CD14-positive monocyte (primary cell): ENCODE measurements around the gene RMRP. TPM values are rescaled to one million over a fixed set of nuclear protein-coding genes. Genes with fewer than 3 reads are reported as not detected.

Experiments
- DNase-seq, 3 donors: peaks; one replicate each; pipeline ENCODE4 v3.0.0-alpha.2; 2011 to 2022
- H2AFZ ChIP-seq: 2 replicates; pipeline ENCODE4 v1.6.0; 2012; ENCODE audit warnings: mild to moderate bottlenecking, low read depth, low read length, inconsistent platforms; ENCODE audit not compliant: insufficient read depth, poor library complexity, severe bottlenecking
- H3K27ac ChIP-seq, 2 donors: 1 replicate in 1 of 2; 2 replicates in 1 of 2; pipeline ENCODE4 v1.5.1; 2012 to 2013; ENCODE audit warnings: low read length in 2 of 2, control low read depth in 1 of 2, inconsistent platforms in 1 of 2, low read depth in 1 of 2, mild to moderate bottlenecking in 1 of 2
- H3K27me3 ChIP-seq, 2 donors: one replicate each; pipeline versions ENCODE4 v1.6.0 to v1.6.1; 2011 to 2013; ENCODE audit warnings: low read length in 2 of 2; ENCODE audit not compliant: control insufficient read depth in 2 of 2, insufficient read depth in 2 of 2
- H3K36me3 ChIP-seq, 2 donors: replicated peaks in 1 of 2; 1 replicate in 1 of 2; 2 replicates in 1 of 2; pipeline versions ENCODE4 v1.5.1 to v1.6.1; 2012 to 2013; ENCODE audit warnings: low read length in 2 of 2, control low read depth in 1 of 2, inconsistent platforms in 1 of 2, mild to moderate bottlenecking in 1 of 2; ENCODE audit not compliant: insufficient read depth in 2 of 2, control insufficient read depth in 1 of 2
- H3K4me1 ChIP-seq, 2 donors: 1 replicate in 1 of 2; 2 replicates in 1 of 2; pipeline versions ENCODE4 v1.5.1 to v1.6.1; 2012 to 2013; ENCODE audit warnings: low read length in 2 of 2, control low read depth in 1 of 2, inconsistent platforms in 1 of 2, mild to moderate bottlenecking in 1 of 2, moderate library complexity in 1 of 2; ENCODE audit not compliant: insufficient read depth in 2 of 2, control insufficient read depth in 1 of 2
- H3K4me2 ChIP-seq: replicated peaks from 2 replicates; pipeline ENCODE3; 2012; ENCODE audit warnings: low read length, moderate library complexity, mild to moderate bottlenecking; ENCODE audit not compliant: poor library complexity, severe bottlenecking; ENCODE audit errors: extremely low read depth
- H3K4me3 ChIP-seq, 3 experiments: fragments of 200-600 bp in 1 of 3; sonication (generic) in 1 of 3; replicated peaks in 1 of 3; 1 replicate in 2 of 3; 2 replicates in 1 of 3; pipeline ENCODE4 v1.5.1; 2011 to 2013; ENCODE audit warnings: low read length in 3 of 3, mild to moderate bottlenecking in 3 of 3, control low read depth in 2 of 3, low read depth in 2 of 3, inconsistent platforms in 1 of 3, moderate library complexity in 1 of 3
- H3K79me2 ChIP-seq: 2 replicates; pipeline ENCODE4 v1.6.0; 2012; ENCODE audit warnings: mild to moderate bottlenecking, control low read depth, inconsistent platforms, low read length, moderate library complexity; ENCODE audit not compliant: insufficient read depth
- H3K9ac ChIP-seq: 2 replicates; pipeline ENCODE4 v1.6.0; 2017; ENCODE audit warnings: low read length, mild to moderate bottlenecking; ENCODE audit not compliant: insufficient read depth, poor library complexity, severe bottlenecking
- H3K9me3 ChIP-seq, 2 donors: replicated peaks in 1 of 2; 1 replicate in 1 of 2; 2 replicates in 1 of 2; pipeline versions ENCODE4 v1.5.1 to v1.6.1; 2012 to 2013; ENCODE audit warnings: low read length in 2 of 2, control low read depth in 1 of 2; ENCODE audit not compliant: control insufficient read depth in 1 of 2, insufficient read depth in 1 of 2
- H4K20me1 ChIP-seq: 2 replicates; pipeline ENCODE4 v1.6.0; 2012; ENCODE audit warnings: mild to moderate bottlenecking, low read length, control low read depth, moderate library complexity; ENCODE audit not compliant: insufficient read depth
- H3K27ac Mint-ChIP-seq, 7 donors: one replicate each; pipeline ENCODE4 v1.8.0; 2020; ENCODE audit warnings: mild to moderate bottlenecking in 7 of 7, mixed read lengths in 7 of 7, moderate library complexity in 6 of 7, inconsistent platforms in 2 of 7
- H3K27me3 Mint-ChIP-seq, 3 donors: one replicate each; pipeline ENCODE4 v1.8.0; 2021 to 2022; ENCODE audit warnings: low read depth in 3 of 3, mild to moderate bottlenecking in 3 of 3, mixed read lengths in 3 of 3, moderate library complexity in 3 of 3, inconsistent platforms in 1 of 3
- H3K36me3 Mint-ChIP-seq, 2 donors: one replicate each; pipeline ENCODE4 v1.8.0; 2020; ENCODE audit warnings: mixed read lengths in 2 of 2, inconsistent platforms in 1 of 2, mild to moderate bottlenecking in 1 of 2
- H3K4me1 Mint-ChIP-seq: one replicate; pipeline ENCODE4 v1.8.0; 2020; ENCODE audit warnings: mild to moderate bottlenecking, mixed read lengths
- H3K4me3 Mint-ChIP-seq, 2 donors: one replicate each; pipeline ENCODE4 v1.8.0; 2020; ENCODE audit warnings: mild to moderate bottlenecking in 2 of 2, mixed read lengths in 2 of 2, moderate library complexity in 1 of 2
- H3K9me3 Mint-ChIP-seq, 7 donors: one replicate each; pipeline ENCODE4 v1.8.0; 2020 to 2022; ENCODE audit warnings: mixed read lengths in 7 of 7, mild to moderate bottlenecking in 6 of 7, moderate library complexity in 6 of 7, inconsistent platforms in 2 of 7
- WGBS: methylation state at CpG from one replicate; pipeline ENCODE4 v1.1.5; 2013; ENCODE audit warnings: missing lambda C conversion rate; ENCODE audit not compliant: insufficient coverage; 5-methylcytosine and 5-hydroxymethylcytosine counted together
- intact Hi-C, 2 donors: fragments of 100-400 bp; cut with micrococcal nuclease; formaldehyde crosslinking; loops; one replicate each; pipeline versions ENCODE4 v1.15.0 to v1.15.1; 2023
- polyA plus RNA-seq, 3 donors: library from polyadenylated mRNA; depleted of rRNA in 1 of 3; unstranded in 2 of 3; stranded (reverse) in 1 of 3; fragments of 300-500 nt in 2 of 3; fragments of >200 nt in 1 of 3; fragmentation: Illumina TruSeq in 2 of 3; gene quantifications; 1 replicate in 2 of 3; 2 replicates in 1 of 3; pipeline ENCODE4 v1.2.3, GENCODE V29; 2012 to 2021
- TF ChIP-seq, protein P1 (sequence below): fragments of 200-600 bp; IDR thresholded peaks from one replicate; pipeline ENCODE4 v1.8.0; 2022; ENCODE audit warnings: antibody characterized with exemption, mild to moderate bottlenecking

The RMRP gene
- polyA plus RNA-seq, 3 donors = 13.3 TPM; not detected in 2

DNA sequence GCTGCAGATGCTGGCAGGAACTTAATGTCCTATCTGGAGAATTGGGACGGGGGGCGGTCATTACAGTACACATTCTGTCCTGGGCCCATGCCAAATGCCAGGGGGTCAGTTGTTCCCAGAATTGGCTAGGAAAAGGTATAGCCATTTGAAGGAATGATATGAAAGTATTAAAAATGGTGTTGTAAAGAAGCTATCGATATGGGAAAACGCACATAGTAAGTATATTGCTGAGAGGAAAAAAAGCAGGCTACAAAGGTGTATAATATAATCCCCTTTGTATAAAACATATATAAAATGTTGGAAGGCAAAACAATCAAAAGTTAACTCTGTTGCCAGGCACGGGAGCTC lies 7.6 kb upstream of the RMRP start:
- Histone ChIP-seq H3K4me3 (peak overlapping the region; percentile 50 to 83 (median 57)), H3K27ac (no peak overlapping the region), H3K36me3 (peaks cover 6 to 9% of the 10 kb centered on the region in 2 donors), H3K27me3 (no peaks in the 10 kb centered on the region), H3K9ac (peak overlapping the region; percentile 55), H3K79me2 (peaks cover 31% of the 10 kb centered on the region), H4K20me1 (no peaks in the 10 kb centered on the region), H3K9me3 (no peaks in the 10 kb centered on the region), H3K4me1 (peaks cover 23 to 39% of the 10 kb centered on the region in 2 donors), H3K4me2 (peak overlapping the region; percentile 87), H2AFZ (peak overlapping the region; percentile 89)
- H3K4me1 Mint-ChIP-seq = peaks cover 41% of the 10 kb centered on the region
- TF ChIP-seq, protein P1, sequence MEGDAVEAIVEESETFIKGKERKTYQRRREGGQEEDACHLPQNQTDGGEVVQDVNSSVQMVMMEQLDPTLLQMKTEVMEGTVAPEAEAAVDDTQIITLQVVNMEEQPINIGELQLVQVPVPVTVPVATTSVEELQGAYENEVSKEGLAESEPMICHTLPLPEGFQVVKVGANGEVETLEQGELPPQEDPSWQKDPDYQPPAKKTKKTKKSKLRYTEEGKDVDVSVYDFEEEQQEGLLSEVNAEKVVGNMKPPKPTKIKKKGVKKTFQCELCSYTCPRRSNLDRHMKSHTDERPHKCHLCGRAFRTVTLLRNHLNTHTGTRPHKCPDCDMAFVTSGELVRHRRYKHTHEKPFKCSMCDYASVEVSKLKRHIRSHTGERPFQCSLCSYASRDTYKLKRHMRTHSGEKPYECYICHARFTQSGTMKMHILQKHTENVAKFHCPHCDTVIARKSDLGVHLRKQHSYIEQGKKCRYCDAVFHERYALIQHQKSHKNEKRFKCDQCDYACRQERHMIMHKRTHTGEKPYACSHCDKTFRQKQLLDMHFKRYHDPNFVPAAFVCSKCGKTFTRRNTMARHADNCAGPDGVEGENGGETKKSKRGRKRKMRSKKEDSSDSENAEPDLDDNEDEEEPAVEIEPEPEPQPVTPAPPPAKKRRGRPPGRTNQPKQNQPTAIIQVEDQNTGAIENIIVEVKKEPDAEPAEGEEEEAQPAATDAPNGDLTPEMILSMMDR = no peak
- H3K9me3 Mint-ChIP-seq = peaks cover 0 to 3% (median 1%) of the 10 kb centered on the region in 7 donors
- DNase-seq = no peak
- intact Hi-C loops = no loop called here
- H3K27ac Mint-ChIP-seq = peak overlapping the region in 3 of 7 donors; percentile 25 to 66 (median 32)
- peaks cover 11 to 20% of the 10 kb centered on the region in 2 donors for H3K36me3 Mint-ChIP-seq
- H3K4me3 Mint-ChIP-seq = peak overlapping the region; percentile 83 to 91
- H3K27me3 Mint-ChIP-seq = peaks cover 0 to 6% (median 3%) of the 10 kb centered on the region in 3 donors
- WGBS = 0% methylated on average over 2 of the region's 5 CpGs

GRCh38 chr9:35664531-35665470 lies 7.0 kb upstream of the RMRP start, which contains the start of gene ARHGEF39:
Gene ARHGEF39 (minus strand): TSS chr9:35665195. CDS start chr9:35665169, 26 bp downstream.
- Histone ChIP-seq H3K79me2 (peaks cover 31% of the 10 kb centered on the region), H3K36me3 (peaks cover 10 to 14% of the 10 kb centered on the region in 2 donors), H3K4me2 (peak within 1 kb of the TSS; percentile 87), H3K27me3 (no peaks in the 10 kb centered on the region), H3K9ac (peak within 1 kb of the TSS; percentile 55), H3K4me1 (peaks cover 23 to 39% of the 10 kb centered on the region in 2 donors), H3K9me3 (no peaks in the 10 kb centered on the region), H4K20me1 (no peaks in the 10 kb centered on the region), H2AFZ (peak within 1 kb of the TSS; percentile 89), H3K4me3 (peak within 1 kb of the TSS; percentile 50 to 83 (median 57)), H3K27ac (no peak within 1 kb of the TSS)
- TF ChIP-seq, protein P1 = no peak
- DNase-seq = peak; percentile 59 to 73 (median 73)
- Mint-ChIP-seq H3K27me3 (peaks cover 0 to 6% (median 3%) of the 10 kb centered on the region in 3 donors), H3K36me3 (peaks cover 16 to 27% of the 10 kb centered on the region in 2 donors), H3K4me1 (peaks cover 43% of the 10 kb centered on the region), H3K27ac (peak within 1 kb of the TSS in 4 of 7 donors; percentile 30 to 66 (median 34)), H3K4me3 (peak within 1 kb of the TSS; percentile 83 to 91), H3K9me3 (peaks cover 0 to 3% (median 1%) of the 10 kb centered on the region in 7 donors)
- 6% methylated on average over 55 of the region's 58 CpGs for WGBS
- intact Hi-C loops = no loop called here
